DND-41 (cell line): ENCODE data around the gene INO80E.

Source experiments
- ATAC-seq: fragments of 200-7000 bp; cut with Tn5 transposase; 3 replicates; pipeline ENCODE4 v1.9.1; 2021; ENCODE audit warnings: low read depth; ENCODE audit not compliant: insufficient read depth
- DNase-seq: peaks from one replicate; pipeline ENCODE4 v3.0.0-alpha.2; 2020
- H2AFZ ChIP-seq: 2 replicates; pipeline ENCODE4 v1.6.0; 2012; ENCODE audit warnings: low read depth, low read length
- H3K27ac ChIP-seq: 2 replicates; pipeline ENCODE4 v1.5.1; 2012; ENCODE audit warnings: low read length, inconsistent platforms
- H3K27me3 ChIP-seq: fragments of 200-600 bp; sonication (generic); 2 replicates; pipeline ENCODE4 v1.6.0; 2012; ENCODE audit warnings: low read length, mild to moderate bottlenecking, inconsistent platforms; ENCODE audit not compliant: insufficient read depth, poor library complexity
- H3K36me3 ChIP-seq: 2 replicates; pipeline ENCODE4 v1.5.1; 2012; ENCODE audit warnings: low read length, inconsistent platforms; ENCODE audit not compliant: insufficient read depth
- H3K4me1 ChIP-seq: 2 replicates; pipeline ENCODE4 v1.5.1; 2012; ENCODE audit warnings: mild to moderate bottlenecking, low read length; ENCODE audit not compliant: insufficient read depth
- H3K4me2 ChIP-seq: 2 replicates; pipeline ENCODE4 v1.6.0; 2012; ENCODE audit warnings: mild to moderate bottlenecking, moderate library complexity, low read length, inconsistent platforms; ENCODE audit not compliant: insufficient read depth
- H3K4me3 ChIP-seq, 2 experiments: fragments of 200-600 bp in 1 of 2; shearing (Covaris generic) in 1 of 2; 2 replicates each; pipeline ENCODE4 v1.5.1; 2012 to 2016; ENCODE audit warnings: inconsistent platforms in 2 of 2, low read length in 2 of 2, mild to moderate bottlenecking in 2 of 2, low read depth in 1 of 2, moderate library complexity in 1 of 2
- H3K79me2 ChIP-seq: 2 replicates; pipeline ENCODE4 v1.6.0; 2012; ENCODE audit warnings: low read length, inconsistent platforms; ENCODE audit not compliant: insufficient read depth
- H3K9ac ChIP-seq: 2 replicates; pipeline ENCODE4 v1.6.0; 2012; ENCODE audit warnings: low read depth, mild to moderate bottlenecking, inconsistent platforms, low read length, moderate library complexity
- H3K9me3 ChIP-seq: 2 replicates; pipeline ENCODE4 v1.5.1; 2012; ENCODE audit warnings: low read length, moderate library complexity, mild to moderate bottlenecking, inconsistent platforms; ENCODE audit not compliant: insufficient read depth, severe bottlenecking
- H4K20me1 ChIP-seq: 2 replicates; pipeline ENCODE4 v1.6.0; 2012; ENCODE audit warnings: low read length; ENCODE audit not compliant: insufficient read depth
- EZH2 ChIP-seq: IDR thresholded peaks from 3 replicates; pipeline ENCODE4 v1.6.1; 2012; ENCODE audit warnings: borderline replicate concordance, low read depth, mild to moderate bottlenecking, moderate library complexity, low read length, inconsistent platforms; ENCODE audit not compliant: severe bottlenecking
- TF ChIP-seq, protein P1 (sequence below): IDR thresholded peaks from 2 replicates; pipeline ENCODE4 v1.5.1; 2012; ENCODE audit warnings: borderline replicate concordance, low read length, moderate library complexity, mild to moderate bottlenecking; ENCODE audit not compliant: poor library complexity, severe bottlenecking; ENCODE audit errors: extremely low read depth

INO80E gene

DNA sequence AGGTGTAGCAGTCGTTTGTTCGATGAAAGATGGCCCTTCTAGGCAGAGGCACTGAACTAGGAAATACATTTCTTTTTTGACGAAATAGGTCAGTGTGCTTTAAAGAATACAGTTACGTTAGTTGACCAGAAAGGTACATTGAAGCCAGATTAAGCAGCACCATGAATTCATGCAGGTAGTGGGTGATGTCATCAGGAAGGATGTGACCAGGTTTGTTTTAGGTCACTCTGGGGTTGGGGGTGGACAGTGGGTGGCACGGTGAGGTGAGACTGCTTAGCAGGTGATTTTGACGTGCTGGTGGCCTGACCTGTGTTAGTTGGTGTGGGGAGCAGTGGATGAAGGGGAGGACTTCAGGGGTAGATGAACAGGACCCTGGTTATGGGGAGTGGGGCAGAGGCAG, 3.6 kb downstream of the INO80E start:
- H4K20me1 ChIP-seq, result peaks cover 3% of the 10 kb centered on the region; the same call in 1 of the 2 replicates
- H3K36me3 ChIP-seq, result peaks cover 75% of the 10 kb centered on the region
- no peaks in the 10 kb centered on the region for H3K27me3 ChIP-seq
- H3K9ac ChIP-seq, result no peak overlapping the region
- TF ChIP-seq, protein P1, sequence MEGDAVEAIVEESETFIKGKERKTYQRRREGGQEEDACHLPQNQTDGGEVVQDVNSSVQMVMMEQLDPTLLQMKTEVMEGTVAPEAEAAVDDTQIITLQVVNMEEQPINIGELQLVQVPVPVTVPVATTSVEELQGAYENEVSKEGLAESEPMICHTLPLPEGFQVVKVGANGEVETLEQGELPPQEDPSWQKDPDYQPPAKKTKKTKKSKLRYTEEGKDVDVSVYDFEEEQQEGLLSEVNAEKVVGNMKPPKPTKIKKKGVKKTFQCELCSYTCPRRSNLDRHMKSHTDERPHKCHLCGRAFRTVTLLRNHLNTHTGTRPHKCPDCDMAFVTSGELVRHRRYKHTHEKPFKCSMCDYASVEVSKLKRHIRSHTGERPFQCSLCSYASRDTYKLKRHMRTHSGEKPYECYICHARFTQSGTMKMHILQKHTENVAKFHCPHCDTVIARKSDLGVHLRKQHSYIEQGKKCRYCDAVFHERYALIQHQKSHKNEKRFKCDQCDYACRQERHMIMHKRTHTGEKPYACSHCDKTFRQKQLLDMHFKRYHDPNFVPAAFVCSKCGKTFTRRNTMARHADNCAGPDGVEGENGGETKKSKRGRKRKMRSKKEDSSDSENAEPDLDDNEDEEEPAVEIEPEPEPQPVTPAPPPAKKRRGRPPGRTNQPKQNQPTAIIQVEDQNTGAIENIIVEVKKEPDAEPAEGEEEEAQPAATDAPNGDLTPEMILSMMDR, result no peak
- no peak for TF ChIP-seq EZH2
- no peak overlapping the region for H2AFZ ChIP-seq
- no peak overlapping the region for H3K4me2 ChIP-seq
- no peak overlapping the region for H3K27ac ChIP-seq
- H3K9me3 ChIP-seq, result no peaks in the 10 kb centered on the region
- no peak for DNase-seq
- no peak for ATAC-seq
- peaks cover 35% of the 10 kb centered on the region for H3K79me2 ChIP-seq
- H3K4me1 ChIP-seq, result peaks cover 22% of the 10 kb centered on the region
- no peak overlapping the region for H3K4me3 ChIP-seq

DNA sequence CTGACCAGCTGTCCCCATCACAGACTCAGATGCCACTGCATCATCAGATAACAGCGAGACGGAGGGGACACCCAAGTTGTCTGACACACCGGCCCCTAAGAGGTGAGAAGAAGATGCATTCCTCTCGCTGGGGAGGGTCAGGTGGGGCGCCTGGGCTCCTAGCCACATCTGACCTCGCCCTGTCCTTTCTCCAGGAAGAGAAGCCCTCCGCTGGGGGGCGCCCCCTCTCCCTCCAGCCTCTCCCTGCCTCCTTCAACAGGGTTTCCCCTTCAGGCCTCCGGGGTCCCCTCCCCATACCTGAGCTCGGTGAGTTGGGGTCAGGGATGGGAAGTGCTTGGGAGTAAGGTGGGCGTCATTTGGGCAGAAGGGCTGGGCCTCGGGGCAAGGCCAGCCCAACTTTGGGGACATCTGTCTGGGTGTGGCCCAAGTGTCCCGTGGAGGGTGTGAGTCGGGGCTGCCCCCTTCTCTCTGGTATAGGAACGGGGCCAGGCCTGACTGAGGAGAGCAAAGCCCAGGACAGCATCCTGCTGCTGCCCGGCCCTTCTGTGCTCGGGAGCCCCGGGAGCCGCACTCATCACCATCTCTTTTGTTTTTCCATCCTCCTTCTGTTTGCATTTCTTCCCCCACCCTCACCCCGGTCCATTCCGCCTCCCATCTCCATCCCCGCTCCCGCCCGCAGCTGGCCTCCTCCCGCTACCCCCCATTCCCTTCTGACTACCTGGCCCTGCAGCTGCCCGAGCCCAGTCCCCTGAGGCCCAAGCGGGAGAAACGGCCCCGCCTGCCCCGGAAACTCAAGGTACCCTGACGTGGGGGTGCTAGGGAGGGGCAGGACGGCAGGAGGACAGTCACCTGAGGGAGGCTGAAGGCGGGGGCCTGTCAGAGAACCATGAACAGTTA, 4.9 kb downstream of the INO80E start:
- peaks cover 83% of the 10 kb centered on the region for H3K36me3 ChIP-seq
- peaks cover 23% of the 10 kb centered on the region for H3K79me2 ChIP-seq
- no peak overlapping the region for H3K4me3 ChIP-seq
- H4K20me1 ChIP-seq, result peaks cover 3% of the 10 kb centered on the region; the same call in 1 of the 2 replicates
- H3K27me3 ChIP-seq, result no peaks in the 10 kb centered on the region
- no peak overlapping the region for H3K9ac ChIP-seq
- H3K9me3 ChIP-seq, result no peaks in the 10 kb centered on the region
- DNase-seq (no peak), ATAC-seq (no peak)
- TF ChIP-seq, protein P1, result no peak
- no peak for TF ChIP-seq EZH2
- H3K4me2 ChIP-seq, result no peak overlapping the region
- H2AFZ ChIP-seq, result no peak overlapping the region
- H3K27ac ChIP-seq, result no peak overlapping the region
- peaks cover 15% of the 10 kb centered on the region for H3K4me1 ChIP-seq

DNA sequence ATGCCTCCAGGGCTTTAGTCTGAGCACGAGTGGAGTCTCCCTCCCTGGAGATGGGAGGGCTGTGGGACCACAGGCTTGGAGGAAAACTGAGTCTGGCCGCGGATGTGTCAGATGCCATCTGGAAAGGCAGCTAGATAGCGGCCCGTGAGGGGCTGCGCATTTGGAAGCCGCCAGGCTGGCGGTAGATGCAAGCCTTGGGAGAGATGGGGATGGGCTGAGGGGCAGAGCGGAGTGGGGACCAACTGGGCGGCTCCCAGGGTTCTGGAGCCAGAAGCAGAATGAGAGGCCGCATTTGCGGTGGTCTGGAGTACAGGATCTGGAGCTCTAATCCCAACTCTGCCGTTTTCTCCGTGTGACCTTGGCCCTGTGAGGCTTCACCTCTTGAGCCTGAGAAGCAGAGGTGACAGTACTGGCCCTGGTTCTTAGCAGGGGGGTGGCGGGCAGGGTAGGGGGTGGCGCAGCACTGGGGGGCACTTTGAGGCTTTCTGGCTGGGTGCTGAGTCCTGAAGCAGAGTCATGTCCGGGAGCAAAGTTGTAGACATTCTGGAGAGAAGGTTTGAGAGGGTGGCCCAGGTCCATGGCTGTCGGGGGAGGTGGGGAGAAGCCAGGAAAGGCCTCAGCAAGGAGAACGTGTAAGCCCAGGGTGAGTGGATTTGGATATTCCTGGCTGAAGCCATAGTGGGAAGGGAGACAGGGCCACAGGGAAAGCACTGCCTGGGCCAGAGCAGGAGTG, 6.7 kb downstream of the INO80E start:
- Histone ChIP-seq H4K20me1 (peaks cover 3% of the 10 kb centered on the region; the same call in 1 of the 2 replicates), H2AFZ (no peak overlapping the region), H3K4me2 (no peak overlapping the region), H3K9me3 (no peaks in the 10 kb centered on the region), H3K27me3 (no peaks in the 10 kb centered on the region), H3K4me1 (peaks cover 2% of the 10 kb centered on the region), H3K4me3 (no peak overlapping the region), H3K79me2 (peaks cover 7% of the 10 kb centered on the region), H3K27ac (no peak overlapping the region), H3K36me3 (peaks cover 75% of the 10 kb centered on the region), H3K9ac (no peak overlapping the region)
- DNase-seq, result no peak
- TF ChIP-seq, protein P1, result no peak
- TF ChIP-seq EZH2, result no peak
- ATAC-seq, result no peak
